Spleen (tissue), 11 donors: ENCODE measurements around the gene CLCNKB. TPM values are rescaled to one million over a fixed set of nuclear protein-coding genes. Genes with fewer than 3 reads are reported as not detected.
"Not testable (repeated sequence)": the region's sequence is repeated elsewhere in the genome, so short reads cannot be mapped to it uniquely, and the experiment has no call there.

Experiments
- DNase-seq: peaks from one replicate; pipeline ENCODE4 v3.0.0-alpha.2; 2020
- H3K27ac ChIP-seq, 8 donors: fragments of 200-600 bp; sonication (generic) in 7 of 8; 1 replicate in 4 of 8; 2 replicates in 4 of 8; pipeline versions ENCODE4 v1.5.0 to v1.8.0; 2016 to 2021; ENCODE audit warnings: inconsistent platforms in 4 of 8, mild to moderate bottlenecking in 4 of 8, moderate library complexity in 1 of 8
- H3K27me3 ChIP-seq, 7 donors: fragments of 200-600 bp; sonication (generic) in 6 of 7; replicated peaks in 1 of 7; 1 replicate in 4 of 7; 2 replicates in 3 of 7; pipeline versions ENCODE4 v1.5.0 to v1.8.0; 2016 to 2021; ENCODE audit warnings: inconsistent platforms in 3 of 7, mild to moderate bottlenecking in 1 of 7
- H3K36me3 ChIP-seq, 6 donors: fragments of 200-600 bp; sonication (generic) in 5 of 6; 1 replicate in 4 of 6; 2 replicates in 2 of 6; pipeline versions ENCODE4 v1.5.0 to v1.8.0; 2016 to 2021; ENCODE audit warnings: inconsistent platforms in 2 of 6
- H3K4me1 ChIP-seq, 6 donors: fragments of 200-600 bp; sonication (generic) in 5 of 6; 1 replicate in 3 of 6; 2 replicates in 3 of 6; pipeline versions ENCODE4 v1.5.0 to v1.8.0; 2016 to 2021; ENCODE audit warnings: inconsistent platforms in 3 of 6
- H3K4me3 ChIP-seq, 8 donors: fragments of 200-600 bp; sonication (generic) in 7 of 8; 1 replicate in 4 of 8; 2 replicates in 4 of 8; pipeline versions ENCODE4 v1.5.0 to v1.8.0; 2016 to 2021; ENCODE audit warnings: inconsistent platforms in 4 of 8, mild to moderate bottlenecking in 4 of 8, moderate library complexity in 2 of 8
- H3K9me3 ChIP-seq, 8 donors: fragments of 200-600 bp; sonication (generic) in 7 of 8; 1 replicate in 4 of 8; 2 replicates in 4 of 8; pipeline versions ENCODE4 v1.5.0 to v1.8.0; 2016 to 2021; ENCODE audit warnings: inconsistent platforms in 4 of 8
- CTCF ChIP-seq, 11 experiments: fragments of 200-600 bp in 7 of 11; fragments of 450-650 bp in 4 of 11; sonication (generic) in 4 of 11; IDR thresholded peaks in 8 of 11; conservative IDR thresholded peaks in 3 of 11; 1 replicate in 7 of 11; 2 replicates in 4 of 11; pipeline versions ENCODE4 v1.4.0 to v1.8.0; 2016 to 2021; ENCODE audit warnings: antibody characterized with exemption in 11 of 11, inconsistent platforms in 4 of 11, mild to moderate bottlenecking in 1 of 11
- POLR2A ChIP-seq, 3 donors: fragments of 450-650 bp; IDR thresholded peaks; one replicate each; pipeline ENCODE4 v1.5.1; 2017; ENCODE audit warnings: antibody characterized with exemption in 3 of 3, mild to moderate bottlenecking in 1 of 3
- POLR2AphosphoS5 ChIP-seq, 3 donors: sonication (generic); formaldehyde crosslinking; IDR thresholded peaks; one replicate each; pipeline ENCODE4 v1.5.1; 2017; ENCODE audit warnings: antibody characterized with exemption in 3 of 3
- WGBS, 5 donors: extraction: QIAGEN DNeasy Blood & Tissue Kit in 3 of 5; methylation state at CpG; one replicate each; pipeline versions ENCODE4 v1.1.5 to v1.1.7; 2013 to 2018; 5-methylcytosine and 5-hydroxymethylcytosine counted together
- intact Hi-C: fragments of 100-400 bp; cut with DNase I; formaldehyde crosslinking; loops from one replicate; pipeline ENCODE4 v1.15.0; 2023; ENCODE audit warnings: low total_unique reads
- polyA plus RNA-seq, 3 donors: library from polyadenylated mRNA; stranded (reverse); fragments of 200-250 nt; gene quantifications; one replicate each; pipeline ENCODE4 v1.2.1, GENCODE V29; 2013
- total RNA-seq, 7 donors: library from RNA; depleted of rRNA in 3 of 7; stranded (reverse); fragments of >200 nt in 3 of 7; fragmentation: NEBNext Ultra II Directional in 4 of 7; extraction: Animal tissue kit (Norgen Biotek cat#: 25700) in 4 of 7; gene quantifications; one replicate each; pipeline versions ENCODE4 v1.1.0 to v1.2.1, GENCODE V29; 2016 to 2021
- donor health status: healthy with polysubstance abuse.
- donor health status: DM: no; HTN: no; CAD: no; lungs with moderate emphysema.
- donor health status: DM: no; HTN: no; CAD: no.
- donor health status: Bipolar disorder and iron deficiency.
- donor health status: healthy.
- donor health status: DM: no; HTN: no; CAD: no.
- donor health status: DM: yes; HTN: yes; CAD: no.

The CLCNKB gene
- total and polyA plus RNA-seq, 10 donors, result 0.04 to 0.13 (median 0.08) TPM; not detected in 6

DNA sequence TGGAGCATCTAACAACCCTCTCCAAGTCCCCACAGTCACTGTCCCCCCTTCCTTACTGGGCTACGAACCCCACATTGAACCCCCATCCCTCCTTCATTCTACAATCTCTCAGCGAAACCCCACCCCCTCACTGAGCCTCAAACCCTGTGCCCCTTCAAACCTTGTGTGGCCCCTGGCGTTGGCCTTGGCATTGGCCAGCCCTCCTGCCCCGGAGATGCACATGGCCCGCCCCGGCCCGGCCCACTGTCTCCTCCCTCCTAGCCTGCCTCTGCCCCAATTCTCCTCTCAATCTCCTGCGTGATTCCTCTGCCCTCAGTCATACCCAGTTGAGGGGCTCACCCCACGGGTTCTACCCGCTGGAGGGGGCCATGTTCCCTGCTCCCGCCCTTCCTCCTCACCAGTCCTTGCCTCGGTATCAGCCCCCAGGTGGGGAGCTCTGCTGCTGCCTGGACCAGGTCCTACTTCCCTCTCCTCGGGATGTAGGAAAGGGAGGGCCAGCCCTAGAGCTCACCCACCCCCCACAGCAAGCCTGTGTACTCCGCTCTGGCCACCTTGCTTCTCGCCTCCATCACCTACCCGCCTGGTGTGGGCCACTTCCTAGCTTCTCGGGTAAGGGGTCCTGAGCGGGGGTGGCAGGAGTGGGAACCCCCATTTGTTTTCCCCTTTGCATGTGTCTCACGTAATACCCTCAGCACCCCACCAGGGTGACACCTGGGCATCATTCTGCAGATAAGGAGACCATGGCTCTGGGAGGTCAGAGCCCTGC lies 15.2 kb upstream of the CLCNKB start:
- WGBS, 5 donors, result 52 to 66% (median 55%) methylated on average over 19 of the region's 19 CpGs
- Histone ChIP-seq H3K9me3 (no peaks in the 10 kb centered on the region), H3K27ac (no peak overlapping the region), H3K4me3 (no peak overlapping the region), H3K36me3 (no peaks in the 10 kb centered on the region), H3K27me3 (peaks cover 0 to 47% (median 23%) of the 10 kb centered on the region in 7 donors), H3K4me1 (peaks cover 6 to 22% (median 12%) of the 10 kb centered on the region in 6 donors)
- no peak for TF ChIP-seq CTCF (IDR thresholded peaks at IDR 0.05 in 8 of 11, conservative IDR thresholded peaks at IDR 0.05 in 3 of 11)
- no peak for TF ChIP-seq POLR2A (IDR thresholded peaks at IDR 0.05)
- no peak for TF ChIP-seq POLR2AphosphoS5 (IDR thresholded peaks at IDR 0.05)
- DNase-seq, result no peak
- intact Hi-C loops, result no loop called here

DNA sequence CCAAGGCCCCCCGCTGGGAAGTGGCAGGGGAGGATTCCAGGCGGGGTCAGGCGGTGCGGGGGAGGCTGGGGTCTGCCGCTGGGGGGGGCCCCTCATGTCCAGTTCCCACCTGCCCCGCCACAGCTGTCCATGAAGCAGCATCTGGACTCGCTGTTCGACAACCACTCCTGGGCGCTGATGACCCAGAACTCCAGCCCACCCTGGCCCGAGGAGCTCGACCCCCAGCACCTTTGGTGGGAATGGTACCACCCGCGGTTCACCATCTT lies 14.6 kb upstream of the CLCNKB start:
- intact Hi-C loops, H3K9me3 ChIP-seq, H3K4me3 ChIP-seq, H3K36me3 ChIP-seq, H3K27ac ChIP-seq, DNase-seq: not testable (repeated sequence)
- 57 to 87% (median 74%) methylated on average over 2 to 13 of the region's 13 CpGs for WGBS, 5 donors
- Histone ChIP-seq H3K4me1 (peaks cover 6 to 22% (median 12%) of the 10 kb centered on the region in 6 donors), H3K27me3 (peaks cover 0 to 47% (median 23%) of the 10 kb centered on the region in 7 donors)

DNA sequence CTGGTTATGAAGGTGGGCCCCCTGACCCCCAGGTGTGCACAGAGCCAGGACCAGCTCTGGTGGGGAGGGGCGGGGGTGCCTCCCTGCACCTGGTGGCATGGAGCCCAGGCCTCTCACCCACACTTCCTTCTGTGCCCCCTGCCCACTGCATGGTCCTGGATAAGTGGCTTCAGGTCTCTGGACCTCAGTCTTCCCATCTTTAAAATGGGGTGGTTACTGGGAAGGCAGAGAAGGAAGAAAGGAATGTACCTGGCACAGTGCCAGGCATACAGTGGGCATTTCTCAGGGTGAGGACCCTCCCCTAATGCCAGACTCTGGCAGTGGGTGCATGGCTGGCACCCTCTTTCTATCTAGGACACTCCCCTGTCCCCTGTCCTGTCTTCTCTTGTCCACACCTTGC lies 14.3 kb upstream of the CLCNKB start:
- TF ChIP-seq POLR2A (IDR thresholded peaks at IDR 0.05) (no peak), POLR2AphosphoS5 (IDR thresholded peaks at IDR 0.05) (no peak), CTCF (IDR thresholded peaks at IDR 0.05 in 8 of 11, conservative IDR thresholded peaks at IDR 0.05 in 3 of 11) (no peak)
- H3K36me3 ChIP-seq, result no peaks in the 10 kb centered on the region
- no peak overlapping the region for H3K27ac ChIP-seq
- WGBS, 5 donors, result 79 to 100% (median 86%) methylated on average over 1 of the region's 1 CpG
- no peaks in the 10 kb centered on the region for H3K9me3 ChIP-seq
- H3K4me1 ChIP-seq, result peaks cover 6 to 22% (median 12%) of the 10 kb centered on the region in 6 donors
- intact Hi-C loops, result no loop called here
- DNase-seq, result no peak
- H3K4me3 ChIP-seq, result no peak overlapping the region
- peaks cover 0 to 47% (median 23%) of the 10 kb centered on the region in 7 donors for H3K27me3 ChIP-seq

- intact Hi-C loops, result no loop called here
- no peak overlapping the region for H3K4me3 ChIP-seq
- no peak overlapping the region for H3K27ac ChIP-seq
- TF ChIP-seq POLR2AphosphoS5 (IDR thresholded peaks at IDR 0.05) (no peak), CTCF (IDR thresholded peaks at IDR 0.05 in 8 of 11, conservative IDR thresholded peaks at IDR 0.05 in 3 of 11) (no peak), POLR2A (IDR thresholded peaks at IDR 0.05) (no peak)
- 74 to 82% (median 76%) methylated on average over 6 to 8 of the region's 8 CpGs for WGBS, 5 donors
- H3K4me1 ChIP-seq, result peaks cover 6 to 18% (median 12%) of the 10 kb centered on the region in 6 donors
- no peaks in the 10 kb centered on the region for H3K36me3 ChIP-seq
- no peak for DNase-seq
- peaks cover 0 to 43% (median 23%) of the 10 kb centered on the region in 7 donors for H3K27me3 ChIP-seq
- H3K9me3 ChIP-seq, result no peaks in the 10 kb centered on the region
Observed at GRCh38 chr1:16031551-16031950, 12.0 kb upstream of the CLCNKB start.
